B cell (primary cell): ENCODE measurements around the gene MRPS23. TPM values are rescaled to one million over a fixed set of nuclear protein-coding genes. Genes with fewer than 3 reads are reported as not detected.

ENCODE experiments used
- ATAC-seq: fragments of 200-7000 bp; cut with Tn5 transposase; one replicate; pipeline ENCODE4 v1.10.0; 2021; ENCODE audit warnings: low read depth, mild to moderate bottlenecking, moderate number of reproducible peaks, moderate library complexity
- CTCF ChIA-PET: fragments of 350-600 bp; sonication (Branson Sonifier 250); formaldehyde crosslinking; loops from one replicate; lab custom pipeline; 2021; ENCODE audit warnings: antibody characterized with exemption, inconsistent platforms; lab: Charles Lee
- POLR2A ChIA-PET: fragments of 350-600 bp; sonication (Branson Sonifier 250); formaldehyde crosslinking; loops from one replicate; lab custom pipeline; 2021; ENCODE audit warnings: antibody characterized with exemption; lab: Charles Lee
- DNase-seq: peaks from one replicate; pipeline ENCODE4 v3.0.0; 2013
- H2AFZ ChIP-seq: 2 replicates; pipeline ENCODE4 v1.6.1; 2012; ENCODE audit warnings: mild to moderate bottlenecking, low read depth, low read length; ENCODE audit not compliant: insufficient read depth, poor library complexity, severe bottlenecking
- H3K27ac ChIP-seq, 2 donors: 1 replicate in 1 of 2; 2 replicates in 1 of 2; pipeline ENCODE4 v1.5.1; 2012 to 2013; ENCODE audit warnings: low read length in 2 of 2, mild to moderate bottlenecking in 2 of 2, moderate library complexity in 1 of 2
- H3K27me3 ChIP-seq, 4 experiments: fragments of 200-600 bp in 1 of 4; sonication (generic) in 1 of 4; replicated peaks in 1 of 4; 1 replicate in 2 of 4; 2 replicates in 2 of 4; pipeline versions ENCODE4 v1.6.1 to v1.7.0; 2013 to 2016; ENCODE audit warnings: low read length in 3 of 4, mild to moderate bottlenecking in 2 of 4, mixed read lengths in 1 of 4, moderate library complexity in 1 of 4; ENCODE audit not compliant: insufficient read depth in 4 of 4, control insufficient read depth in 3 of 4; ENCODE audit errors: control extremely low read depth in 1 of 4
- H3K36me3 ChIP-seq, 2 experiments: replicated peaks in 1 of 2; 1 replicate in 1 of 2; 2 replicates in 1 of 2; pipeline versions ENCODE4 v1.6.1 to v1.7.1; 2013; ENCODE audit warnings: low read length in 1 of 2; ENCODE audit not compliant: insufficient read depth in 2 of 2, control insufficient read depth in 1 of 2; ENCODE audit errors: control extremely low read depth in 1 of 2, extremely low read depth in 1 of 2
- H3K4me1 ChIP-seq, 2 donors: fragments of 200-600 bp in 1 of 2; sonication (generic) in 1 of 2; 1 replicate in 1 of 2; 2 replicates in 1 of 2; pipeline versions ENCODE4 v1.5.1 to v1.6.1; 2013 to 2017; ENCODE audit warnings: low read length in 2 of 2; ENCODE audit not compliant: control insufficient read depth in 2 of 2, insufficient read depth in 2 of 2
- H3K4me2 ChIP-seq: replicated peaks from 2 replicates; pipeline ENCODE3; 2012; ENCODE audit warnings: mild to moderate bottlenecking, low read depth, low read length; ENCODE audit not compliant: poor library complexity, severe bottlenecking
- H3K4me3 ChIP-seq, 5 experiments: fragments of 200-600 bp in 1 of 5; sonication (generic) in 1 of 5; 1 replicate in 3 of 5; 2 replicates in 2 of 5; pipeline versions ENCODE4 v1.5.1 to v1.7.0; 2011 to 2016; ENCODE audit warnings: low read length in 4 of 5, mild to moderate bottlenecking in 4 of 5, low read depth in 2 of 5, control low read depth in 1 of 5, moderate library complexity in 1 of 5; ENCODE audit not compliant: insufficient read depth in 1 of 5; ENCODE audit errors: control extremely low read depth in 1 of 5, extremely low read depth in 1 of 5
- H3K79me2 ChIP-seq: fragments of 200-600 bp; sonication (generic); one replicate; pipeline ENCODE4 v1.6.0; 2016; ENCODE audit warnings: low read length; ENCODE audit not compliant: control insufficient read depth, insufficient read depth
- H3K9ac ChIP-seq: fragments of 200-600 bp; sonication (generic); 2 replicates; pipeline ENCODE4 v1.6.1; 2017; ENCODE audit warnings: mild to moderate bottlenecking, low read length, moderate library complexity
- H3K9me3 ChIP-seq, 3 donors: one replicate each; pipeline versions ENCODE4 v1.6.1 to v1.7.1; 2013; ENCODE audit warnings: low read length in 2 of 3; ENCODE audit not compliant: control insufficient read depth in 2 of 3, insufficient read depth in 1 of 3; ENCODE audit errors: control extremely low read depth in 1 of 3
- H4K20me1 ChIP-seq: 2 replicates; pipeline ENCODE4 v1.6.0; 2012; ENCODE audit warnings: mild to moderate bottlenecking, low read length; ENCODE audit not compliant: insufficient read depth, control insufficient read depth, poor library complexity, severe bottlenecking
- H3K27ac Mint-ChIP-seq: one replicate; pipeline ENCODE4 v1.8.0; 2021; ENCODE audit warnings: mixed read lengths
- H3K27me3 Mint-ChIP-seq: one replicate; pipeline ENCODE4 v1.8.0; 2021; ENCODE audit warnings: mixed read lengths
- H3K4me1 Mint-ChIP-seq: one replicate; pipeline ENCODE4 v1.8.0; 2021; ENCODE audit warnings: mixed read lengths
- H3K4me3 Mint-ChIP-seq: one replicate; pipeline ENCODE4 v1.8.0; 2021; ENCODE audit warnings: mixed read lengths
- H3K9me3 Mint-ChIP-seq: one replicate; pipeline ENCODE4 v1.8.0; 2022; ENCODE audit warnings: mixed read lengths; ENCODE audit not compliant: insufficient read depth
- EZH2 ChIP-seq: IDR thresholded peaks from 2 replicates; pipeline ENCODE4 v1.6.1; 2012; ENCODE audit warnings: borderline replicate concordance, low read depth, mild to moderate bottlenecking, moderate library complexity, low read length; ENCODE audit not compliant: insufficient read depth, poor library complexity, severe bottlenecking
- WGBS: methylation state at CpG from one replicate; pipeline ENCODE4 v1.1.5; 2013; ENCODE audit warnings: missing lambda C conversion rate; ENCODE audit not compliant: insufficient coverage; 5-methylcytosine and 5-hydroxymethylcytosine counted together
- intact Hi-C: fragments of 100-400 bp; cut with micrococcal nuclease; formaldehyde crosslinking; loops from one replicate; pipeline ENCODE4 v1.10.0; 2022
- polyA plus RNA-seq: library from polyadenylated mRNA; depleted of rRNA; stranded (reverse); fragments of >200 nt; gene quantifications from 2 replicates; pipeline ENCODE4 v1.2.3, GENCODE V29; 2012
- total RNA-seq, 2 donors: library from RNA; stranded (reverse); fragments of 120-200 nt in 1 of 2; gene quantifications; 1 replicate in 1 of 2; 2 replicates in 1 of 2; pipeline versions ENCODE4 v1.2.3 to v1.2.4, GENCODE V29; 2013 to 2022
- TF ChIP-seq, protein P1 (sequence below): fragments of 200-600 bp; IDR thresholded peaks from one replicate; pipeline ENCODE4 v1.8.0; 2022; ENCODE audit warnings: antibody characterized with exemption, mild to moderate bottlenecking

Gene MRPS23
- total and polyA plus RNA-seq, 2 donors (not counting 1 experiment from before 2014, with no cell fraction given): 10.3 to 25.4 TPM

DNA sequence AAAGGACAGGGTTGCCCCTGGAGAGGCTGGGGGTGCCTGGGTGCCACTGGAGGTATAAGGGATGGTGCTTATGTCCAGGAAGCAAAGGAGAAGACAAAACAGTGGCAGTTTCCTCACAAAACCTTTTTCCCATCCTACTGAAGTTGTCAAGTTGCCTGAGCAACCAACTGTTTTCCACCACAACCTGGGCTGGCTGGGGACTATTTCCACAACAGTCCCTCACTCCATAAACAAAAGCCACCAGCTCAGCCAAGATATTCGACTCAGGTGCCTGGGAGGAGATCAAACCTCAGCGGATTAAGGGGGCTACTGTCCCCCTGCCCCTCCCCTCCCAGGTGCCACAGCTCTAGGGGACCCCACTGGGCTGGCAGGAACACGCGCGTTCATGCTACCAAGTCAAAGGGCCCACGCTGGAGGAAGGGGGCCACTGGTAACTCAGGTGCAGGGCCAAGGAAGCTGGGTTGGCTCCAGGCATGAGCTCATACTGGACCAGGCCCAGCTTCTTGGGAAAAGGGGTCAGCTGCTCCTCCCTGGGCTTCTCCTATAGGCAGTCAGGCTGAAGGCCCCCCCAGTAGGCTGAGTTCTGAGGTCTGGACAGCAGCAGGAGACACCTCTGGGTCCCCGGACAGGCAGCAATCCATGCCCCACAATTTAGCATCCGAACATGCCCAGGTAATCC is 45.7 kb upstream of the MRPS23 start:
- no peak overlapping the region for H3K9ac ChIP-seq
- Mint-ChIP-seq H3K4me3 (no peak overlapping the region), H3K27me3 (peaks cover 37% of the 10 kb centered on the region), H3K9me3 (no peaks in the 10 kb centered on the region), H3K4me1 (peaks cover 8% of the 10 kb centered on the region), H3K27ac (no peak overlapping the region)
- H3K4me3 ChIP-seq: no peak overlapping the region
- no peak overlapping the region for H2AFZ ChIP-seq
- POLR2A ChIA-PET: no interaction called here
- no peaks in the 10 kb centered on the region for H4K20me1 ChIP-seq
- intact Hi-C loops: no loop called here
- 89% methylated on average over 8 of the region's 8 CpGs for WGBS
- no peak overlapping the region for H3K27ac ChIP-seq
- TF ChIP-seq, protein P1, sequence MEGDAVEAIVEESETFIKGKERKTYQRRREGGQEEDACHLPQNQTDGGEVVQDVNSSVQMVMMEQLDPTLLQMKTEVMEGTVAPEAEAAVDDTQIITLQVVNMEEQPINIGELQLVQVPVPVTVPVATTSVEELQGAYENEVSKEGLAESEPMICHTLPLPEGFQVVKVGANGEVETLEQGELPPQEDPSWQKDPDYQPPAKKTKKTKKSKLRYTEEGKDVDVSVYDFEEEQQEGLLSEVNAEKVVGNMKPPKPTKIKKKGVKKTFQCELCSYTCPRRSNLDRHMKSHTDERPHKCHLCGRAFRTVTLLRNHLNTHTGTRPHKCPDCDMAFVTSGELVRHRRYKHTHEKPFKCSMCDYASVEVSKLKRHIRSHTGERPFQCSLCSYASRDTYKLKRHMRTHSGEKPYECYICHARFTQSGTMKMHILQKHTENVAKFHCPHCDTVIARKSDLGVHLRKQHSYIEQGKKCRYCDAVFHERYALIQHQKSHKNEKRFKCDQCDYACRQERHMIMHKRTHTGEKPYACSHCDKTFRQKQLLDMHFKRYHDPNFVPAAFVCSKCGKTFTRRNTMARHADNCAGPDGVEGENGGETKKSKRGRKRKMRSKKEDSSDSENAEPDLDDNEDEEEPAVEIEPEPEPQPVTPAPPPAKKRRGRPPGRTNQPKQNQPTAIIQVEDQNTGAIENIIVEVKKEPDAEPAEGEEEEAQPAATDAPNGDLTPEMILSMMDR: no peak
- TF ChIP-seq EZH2: no peak
- peaks cover 0 to 30% (median 10%) of the 10 kb centered on the region in 4 experiments for H3K27me3 ChIP-seq
- H3K4me2 ChIP-seq: no peak overlapping the region
- H3K9me3 ChIP-seq: peaks cover 0 to 5% (median 0%) of the 10 kb centered on the region in 3 donors
- CTCF ChIA-PET: interaction anchor here (0.8 to 10.5 kb wide), 3 partner anchors 37 to 218 kb away, joined by 3 to 214 read pairs (median 4); partner anchors contain the start of gene VEZF1
- H3K79me2 ChIP-seq: no peaks in the 10 kb centered on the region
- ATAC-seq (no peak), DNase-seq (no peak)
- H3K4me1 ChIP-seq: peaks cover 3 to 8% of the 10 kb centered on the region in 2 donors
- no peaks in the 10 kb centered on the region for H3K36me3 ChIP-seq

DNA sequence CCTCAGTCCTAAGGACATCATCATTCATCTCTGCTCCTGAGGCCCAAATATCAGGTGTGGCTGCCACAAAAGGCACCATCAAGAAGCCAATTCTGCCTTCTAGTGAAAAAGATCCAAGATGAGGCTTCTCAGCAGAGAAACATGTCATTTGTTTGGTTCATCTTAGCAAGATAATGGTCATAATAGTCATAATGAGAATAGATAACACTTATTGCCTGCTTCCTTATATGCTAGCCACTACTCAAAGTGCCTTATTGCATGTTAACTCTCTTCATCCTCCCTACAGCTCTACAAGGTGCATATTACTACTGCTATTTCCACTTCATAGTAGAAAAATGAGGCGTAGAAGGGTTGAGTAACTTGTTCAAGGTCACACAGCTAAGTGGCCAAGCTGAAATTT is 45.0 kb upstream of the MRPS23 start:
- Histone ChIP-seq H3K36me3 (no peaks in the 10 kb centered on the region), H3K9me3 (peaks cover 0 to 5% (median 0%) of the 10 kb centered on the region in 3 donors), H3K4me3 (no peak overlapping the region), H2AFZ (no peak overlapping the region), H3K4me2 (no peak overlapping the region), H4K20me1 (no peaks in the 10 kb centered on the region), H3K79me2 (no peaks in the 10 kb centered on the region), H3K4me1 (peaks cover 2 to 6% of the 10 kb centered on the region in 2 donors), H3K27ac (no peak overlapping the region), H3K27me3 (peaks cover 0 to 33% (median 10%) of the 10 kb centered on the region in 4 experiments), H3K9ac (no peak overlapping the region)
- H3K4me3 Mint-ChIP-seq: no peak overlapping the region
- no peaks in the 10 kb centered on the region for H3K9me3 Mint-ChIP-seq
- TF ChIP-seq, protein P1: no peak
- no peak for TF ChIP-seq EZH2
- H3K4me1 Mint-ChIP-seq: peaks cover 8% of the 10 kb centered on the region
- ATAC-seq (no peak), DNase-seq (no peak)
- intact Hi-C loops: no loop called here
- H3K27ac Mint-ChIP-seq: no peak overlapping the region
- POLR2A ChIA-PET: no interaction called here
- no CpG with 5 or more reads among the region's 1 CpG for WGBS
- CTCF ChIA-PET: interaction anchor here (0.8 to 10.5 kb wide), 3 partner anchors 36 to 219 kb away, joined by 3 to 214 read pairs (median 4); partner anchors contain the start of gene VEZF1
- peaks cover 37% of the 10 kb centered on the region for H3K27me3 Mint-ChIP-seq
